GM19395 (cell line): ENCODE results near the gene PRM3.
A peak's percentile ranks its signal among the peaks of the same experiment; 100 is the strongest.

ENCODE experiments used
- ATAC-seq: cut with Tn5 transposase; IDR thresholded peaks from one replicate; pipeline ENCODE4 v1.9.1; 2021; ENCODE audit warnings: mild to moderate bottlenecking, moderate library complexity; ENCODE audit not compliant: unreplicated experiment

PRM3 gene

GRCh38 chr16:11248133-11248532 lies 25.3 kb downstream of the PRM3 start:
- ATAC-seq, result no peak

- ATAC-seq, result no peak
Measured at GRCh38 chr16:11245988-11246387, 27.4 kb downstream of the PRM3 start.

DNA sequence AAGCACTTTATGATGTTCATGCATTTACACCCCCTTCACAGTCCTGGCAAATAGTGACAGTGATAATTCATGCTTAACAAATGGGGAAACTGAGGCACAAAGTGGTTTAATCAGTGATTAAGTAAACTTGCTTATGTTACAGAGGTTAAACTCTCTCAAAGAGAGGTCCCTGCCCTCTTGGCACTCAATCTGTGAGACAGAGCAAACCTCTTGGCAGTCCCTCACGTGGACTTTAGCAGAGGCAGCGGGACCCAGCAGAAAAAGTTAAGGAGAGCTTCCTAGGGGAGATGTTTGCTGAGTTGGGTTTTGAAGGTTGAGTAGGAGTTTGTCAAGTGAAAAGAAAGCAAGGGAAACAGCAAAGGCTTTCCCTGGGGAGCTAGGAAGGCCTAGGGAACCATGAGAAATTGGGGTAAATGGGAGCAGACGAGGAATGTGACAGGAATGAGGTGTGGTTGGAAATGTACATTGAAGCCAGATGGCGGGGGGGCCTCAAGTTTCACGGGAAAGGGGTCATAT lies 28.1 kb downstream of the PRM3 start:
- ATAC-seq, result no peak

DNA sequence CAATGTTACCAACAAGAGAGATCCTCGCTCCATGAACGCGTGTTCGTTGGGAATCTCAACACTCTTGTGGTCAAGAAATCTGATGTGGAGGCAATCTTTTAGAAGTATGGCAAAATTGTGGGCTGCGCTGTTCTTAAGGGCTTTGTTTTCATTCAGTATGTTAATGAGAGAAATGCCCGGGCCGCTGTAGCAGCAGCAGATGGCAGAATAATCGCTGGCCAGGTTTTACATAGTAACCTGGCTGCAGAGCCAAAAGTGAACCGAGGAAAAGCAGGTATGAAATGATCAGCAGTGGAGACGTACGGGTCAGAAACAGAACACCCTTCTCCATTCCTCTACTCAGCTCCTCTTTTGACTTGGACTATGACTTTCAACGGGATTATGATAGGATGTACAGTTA lies 30.8 kb downstream of the PRM3 start:
- no peak for ATAC-seq

DNA sequence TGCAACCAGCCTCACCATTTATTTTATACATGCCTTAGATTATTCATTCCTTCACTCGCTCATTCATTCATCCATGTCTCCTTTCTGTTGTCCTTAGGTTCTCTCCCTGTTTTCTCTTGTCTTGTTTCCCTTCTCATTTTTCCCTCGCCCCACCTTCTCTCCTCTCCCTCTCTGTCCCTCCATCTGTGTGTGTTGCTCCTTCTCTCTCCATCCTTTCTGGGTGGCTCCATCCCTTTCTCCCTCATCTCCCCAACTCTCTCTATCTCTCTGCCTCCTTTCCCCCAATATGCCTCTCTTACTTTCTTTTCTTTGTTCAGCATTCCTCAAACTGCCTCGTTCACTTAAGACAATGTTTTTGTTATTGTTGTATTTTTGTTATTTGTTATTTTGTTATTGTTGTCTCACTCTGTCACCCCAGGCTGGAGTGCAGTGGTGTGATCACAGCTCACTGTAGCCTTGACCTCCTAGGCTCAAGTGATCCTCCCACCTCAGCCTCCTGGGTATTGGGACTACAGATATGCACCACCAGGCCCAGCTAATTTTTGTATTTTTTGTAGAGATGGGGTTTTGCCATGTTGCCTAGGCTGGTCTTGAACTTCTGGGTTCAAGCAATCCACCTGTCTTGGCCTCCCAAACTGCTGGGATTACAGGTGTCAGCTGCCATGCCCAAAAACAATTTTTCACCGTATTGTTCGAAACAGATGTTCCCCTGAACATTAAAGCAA lies 31.8 kb downstream of the PRM3 start:
- no peak for ATAC-seq

- ATAC-seq, result no peak
Measured at GRCh38 chr16:11240636-11241473, 32.6 kb downstream of the PRM3 start.

- no peak for ATAC-seq
Measured at GRCh38 chr16:11239644-11240632, 33.5 kb downstream of the PRM3 start.

GRCh38 chr16:11238272-11239202 lies 34.9 kb downstream of the PRM3 start:
- ATAC-seq, result no peak

DNA sequence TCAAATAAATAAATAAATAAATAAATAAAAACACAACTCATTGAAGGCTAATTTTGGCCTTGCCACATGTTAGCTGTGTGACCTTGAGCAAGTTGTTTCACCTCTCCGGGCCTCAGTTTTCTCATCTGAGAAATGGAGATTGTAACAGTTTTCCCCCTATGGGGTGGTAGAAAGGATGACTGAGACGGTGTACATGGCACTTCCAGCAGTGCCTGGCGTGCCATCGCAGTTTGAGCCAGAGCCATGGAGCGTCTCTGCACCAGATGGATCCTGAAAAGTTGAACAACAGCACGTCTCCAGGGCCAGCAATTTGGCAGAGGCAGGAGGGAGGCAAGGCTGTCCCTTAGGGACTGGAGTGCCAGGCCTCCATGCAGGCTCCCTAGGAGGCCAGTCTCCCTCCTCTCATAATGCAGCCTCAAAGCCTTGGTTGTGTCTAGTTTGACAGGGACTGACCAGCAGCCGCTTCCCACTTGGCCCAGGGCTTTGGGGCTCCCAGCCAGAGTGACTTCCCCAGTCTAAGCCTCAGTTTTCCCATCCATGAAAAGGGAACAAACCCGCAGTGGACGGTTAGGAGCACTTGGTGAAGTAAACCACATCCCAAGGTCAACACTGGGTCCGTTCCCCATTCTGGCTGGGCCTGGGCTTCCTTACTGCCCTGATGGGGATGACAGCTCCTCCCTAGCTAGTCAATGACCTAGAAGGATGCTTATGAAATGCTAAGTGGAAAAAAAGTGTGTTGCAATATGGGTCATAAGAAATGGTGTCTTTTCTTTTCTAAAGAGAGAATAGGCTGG lies 36.8 kb downstream of the PRM3 start:
- ATAC-seq, result no peak

GRCh38 chr16:11235703-11235991 lies 37.8 kb downstream of the PRM3 start:
- ATAC-seq, result no peak

GRCh38 chr16:11234884-11235702 lies 38.3 kb downstream of the PRM3 start:
- ATAC-seq, result no peak

GRCh38 chr16:11233727-11234376 lies 39.6 kb downstream of the PRM3 start:
- no peak for ATAC-seq

- ATAC-seq, result peak; percentile 76
Measured at GRCh38 chr16:11232852-11233726, 40.3 kb downstream of the PRM3 start.

DNA sequence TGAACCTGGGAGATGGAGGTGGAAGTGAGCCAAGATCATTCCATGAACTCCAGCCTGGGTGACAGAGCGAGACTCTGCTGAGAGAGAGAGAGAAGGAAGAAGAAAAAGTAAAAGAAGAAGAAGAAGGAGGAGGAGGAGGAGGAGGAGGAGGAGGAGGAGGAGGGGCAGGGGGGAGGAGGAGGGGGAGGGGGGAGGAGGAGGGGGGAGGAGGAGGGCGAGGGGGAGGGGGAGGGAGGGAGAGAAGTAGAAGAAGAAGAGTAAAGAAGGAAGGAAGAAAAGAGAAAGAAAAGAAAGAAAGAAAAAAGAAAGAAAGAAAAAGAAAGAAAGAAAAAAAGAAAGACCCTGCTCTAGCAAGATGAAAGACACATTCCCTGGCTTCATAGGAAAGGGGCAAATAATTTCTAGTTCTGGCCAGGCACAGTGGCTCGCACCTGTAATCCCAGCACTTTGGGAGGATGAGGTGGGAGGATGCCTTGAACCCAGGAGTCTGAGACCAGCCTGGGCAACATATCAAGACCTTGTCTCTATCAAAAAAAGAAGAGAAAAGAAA lies 41.1 kb downstream of the PRM3 start:
- peak; percentile 10 for ATAC-seq

- no peak for ATAC-seq
Measured at GRCh38 chr16:11231367-11231970, 42.0 kb downstream of the PRM3 start.

- no peak for ATAC-seq
Measured at GRCh38 chr16:11229906-11230305, 43.5 kb downstream of the PRM3 start.
